RWPE1 (cell line): Measurements from ENCODE around the gene CMYA5.
"Not testable (repeated sequence)": the region's sequence is repeated elsewhere in the genome, so short reads cannot be mapped to it uniquely, and the experiment has no call there.

Experiments used
- CTCF ChIA-PET: fragments of 350-600 bp; sonication (Branson Sonifier 250); formaldehyde crosslinking; extraction: SDS; loops from one replicate; lab custom pipeline; 2021; lab: Yijun Ruan, JAX
- POLR2A ChIA-PET: fragments of 400-600 bp; formaldehyde crosslinking; extraction: SDS; loops from one replicate; lab custom pipeline; 2020; ENCODE audit warnings: antibody characterized with exemption; ENCODE audit not compliant: low non-redundant PET; lab: Yijun Ruan, JAX
- DNase-seq: peaks from one replicate; pipeline ENCODE4 v3.0.0; 2012; ENCODE audit warnings: low spot score
- H3K27ac ChIP-seq: fragments of 450-650 bp; 2 replicates; pipeline ENCODE4 v1.5.1; 2017
- CTCF ChIP-seq: fragments of 450-650 bp; conservative IDR thresholded peaks from 2 replicates; pipeline ENCODE4 v1.5.1; 2017; ENCODE audit warnings: low read depth, mild to moderate bottlenecking

CMYA5 gene

GRCh38 chr5:79771387-79771786 is 81.8 kb downstream of the CMYA5 start:
- no peak for TF ChIP-seq CTCF
- no peak for DNase-seq
- H3K27ac ChIP-seq = no peak overlapping the region
- ChIA-PET CTCF (no interaction called here), POLR2A (no interaction called here)

DNA sequence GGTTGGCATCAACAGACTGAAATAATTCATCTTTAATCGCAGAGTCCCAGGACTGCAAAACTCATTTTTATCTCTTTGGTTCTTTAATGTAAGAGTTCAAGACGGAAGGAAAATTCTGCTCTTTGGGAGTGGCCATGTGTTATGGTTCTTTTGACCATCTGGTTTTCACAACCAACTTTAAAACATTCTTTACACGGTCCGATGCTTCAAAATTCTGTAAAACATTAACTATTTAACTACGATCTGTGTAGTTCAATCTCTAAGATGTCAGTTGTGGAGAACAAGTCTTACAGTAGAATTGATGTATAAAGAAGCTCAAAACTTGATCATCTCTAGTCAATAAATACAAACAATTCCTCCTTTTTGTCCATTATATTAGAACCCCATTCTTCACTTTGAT is 83.0 kb downstream of the CMYA5 start:
- no peak overlapping the region for H3K27ac ChIP-seq
- CTCF ChIA-PET = no interaction called here
- POLR2A ChIA-PET = no interaction called here
- DNase-seq = no peak
- TF ChIP-seq CTCF = no peak

- CTCF ChIA-PET = no interaction called here
These were observed 84.0 kb downstream of the CMYA5 start for GRCh38 chr5:79773612-79774011.

GRCh38 chr5:79774171-79774854 is 84.7 kb downstream of the CMYA5 start:
- ChIA-PET CTCF (interaction anchor here (0.6 to 0.7 kb wide), 3 partner anchors 22 to 708 kb away, joined by 3 to 4 read pairs (median 4); no protein-coding TSS in a partner anchor), POLR2A (no interaction called here)
- peak; percentile 40 for DNase-seq
- TF ChIP-seq CTCF = no peak
- no peak overlapping the region for H3K27ac ChIP-seq

More at GRCh38 chr5:79773612-79774011, 84.0 kb downstream of the CMYA5 start:
- no peak for TF ChIP-seq CTCF
- no peak overlapping the region for H3K27ac ChIP-seq
- POLR2A ChIA-PET = no interaction called here
- DNase-seq = no peak

DNA sequence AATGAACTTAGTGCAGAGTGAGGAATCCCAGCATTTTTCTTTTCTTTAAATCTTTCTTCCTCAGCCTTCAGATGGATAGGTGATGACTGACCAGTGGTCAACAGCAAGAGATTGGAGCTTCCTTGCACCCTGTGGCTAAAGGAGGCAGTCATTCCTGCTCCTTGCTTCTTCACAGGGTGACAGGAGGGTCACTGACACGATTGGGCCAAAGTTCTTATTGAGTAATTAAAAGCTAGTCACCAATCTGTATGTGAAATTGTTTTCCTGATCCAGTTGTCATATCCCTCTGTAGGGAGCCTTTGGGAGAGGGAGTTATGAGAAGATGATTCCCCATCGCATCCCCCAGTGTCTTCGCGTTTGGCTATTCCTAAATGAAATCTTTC is 85.2 kb downstream of the CMYA5 start:
- H3K27ac ChIP-seq = no peak overlapping the region
- no peak for TF ChIP-seq CTCF
- no peak for DNase-seq
- POLR2A ChIA-PET = no interaction called here
- CTCF ChIA-PET = interaction anchor here (0.6 to 0.7 kb wide), 3 partner anchors 23 to 709 kb away, joined by 3 to 4 read pairs (median 4); no protein-coding TSS in a partner anchor

- peak overlapping the region; percentile 79 for H3K27ac ChIP-seq
- POLR2A ChIA-PET, DNase-seq: not testable (repeated sequence)
- CTCF ChIA-PET = interaction anchor here (0.6 to 0.7 kb wide), 3 partner anchors 39 to 66 kb away, joined by 3 to 7 read pairs (median 6); no protein-coding TSS in a partner anchor
These were observed 95.1 kb downstream of the CMYA5 start for GRCh38 chr5:79784741-79785140.

DNA sequence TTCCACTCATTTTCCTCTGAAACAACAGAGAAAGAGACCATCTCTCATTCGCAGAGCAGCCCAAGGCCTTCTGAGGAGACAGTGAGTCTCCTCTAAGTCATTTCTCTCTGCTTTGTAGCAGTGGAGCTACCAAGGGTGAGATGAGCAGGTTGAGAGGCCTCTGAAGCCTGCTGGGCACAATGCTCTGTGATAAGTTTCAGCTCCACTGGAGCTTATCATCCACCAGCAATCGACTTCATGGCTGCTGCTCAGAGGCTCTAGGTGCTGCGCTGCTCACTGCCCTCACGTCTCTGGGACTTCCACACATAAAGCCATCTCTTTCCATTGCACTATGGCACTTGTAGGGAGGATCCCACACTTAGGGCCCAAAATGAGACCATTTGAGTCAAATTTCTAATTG is 96.3 kb downstream of the CMYA5 start:
- no peak for TF ChIP-seq CTCF
- ChIA-PET POLR2A (no interaction called here), CTCF (interaction anchor here (0.7 kb wide), 1 partner anchor 30 kb away, joined by 3 read pairs; no protein-coding TSS in a partner anchor)
- DNase-seq = no peak
- H3K27ac ChIP-seq = no peak overlapping the region
